Measurements from ENCODE around the gene KMO. TPM values are rescaled to one million over a fixed set of nuclear protein-coding genes. Genes with fewer than 3 reads are reported as not detected.

Gene KMO
- total RNA-seq, 1 donor from 2014 or later: 0.82 TPM

- FAIRE-seq (no peak), DNase-seq (ENCODE audit: low spot score in 2 of 2) (no peak)
Measured at GRCh38 chr1:241536304-241536703, 4.1 kb downstream of the KMO start.

GRCh38 chr1:241536969-241537368, 4.8 kb downstream of the KMO start:
- DNase-seq (ENCODE audit: low spot score in 2 of 2): no peak
- no peak for FAIRE-seq

GRCh38 chr1:241542199-241542907, 10.2 kb downstream of the KMO start:
- FAIRE-seq (no peak), DNase-seq (ENCODE audit: low spot score in 2 of 2) (no peak)

GRCh38 chr1:241548008-241548407, 15.8 kb downstream of the KMO start:
- no peak for FAIRE-seq
- no peak for DNase-seq (ENCODE audit: low spot score in 2 of 2)

- FAIRE-seq: no peak
- no peak for DNase-seq (ENCODE audit: low spot score in 2 of 2)
Measured at GRCh38 chr1:241550318-241550717, 18.1 kb downstream of the KMO start.

- FAIRE-seq (no peak), DNase-seq (ENCODE audit: low spot score in 2 of 2) (no peak)
Measured at GRCh38 chr1:241551759-241552638, 19.8 kb downstream of the KMO start.

GRCh38 chr1:241553886-241554592, 21.9 kb downstream of the KMO start:
- FAIRE-seq (no peak), DNase-seq (ENCODE audit: low spot score in 2 of 2) (no peak)

- DNase-seq (ENCODE audit: low spot score in 2 of 2): no peak
- FAIRE-seq: no peak
Measured at GRCh38 chr1:241555526-241555925, 23.3 kb downstream of the KMO start.

- FAIRE-seq (no peak), DNase-seq (ENCODE audit: low spot score in 2 of 2) (no peak)
Measured at GRCh38 chr1:241557031-241557430, 24.9 kb downstream of the KMO start.

- DNase-seq (ENCODE audit: low spot score in 2 of 2) (no peak), FAIRE-seq (no peak)
Measured at GRCh38 chr1:241557551-241558193, 25.5 kb downstream of the KMO start.

GRCh38 chr1:241560146-241560848, 28.1 kb downstream of the KMO start:
- FAIRE-seq (no peak), DNase-seq (ENCODE audit: low spot score in 2 of 2) (no peak)

- FAIRE-seq (no peak), DNase-seq (ENCODE audit: low spot score in 2 of 2) (no peak)
Measured at GRCh38 chr1:241560849-241561187, 28.6 kb downstream of the KMO start.

GRCh38 chr1:241569848-241570247, 37.7 kb downstream of the KMO start:
- DNase-seq (ENCODE audit: low spot score in 2 of 2) (no peak), FAIRE-seq (no peak)

GRCh38 chr1:241574154-241574553, 42.0 kb downstream of the KMO start:
- no peak for FAIRE-seq
- DNase-seq (ENCODE audit: low spot score in 2 of 2): no peak

- DNase-seq (ENCODE audit: low spot score in 2 of 2) (no peak), FAIRE-seq (no peak)
Measured at GRCh38 chr1:241579434-241579833, 47.3 kb downstream of the KMO start.

GRCh38 chr1:241582921-241583321, 50.7 kb downstream of the KMO start:
- FAIRE-seq (no peak), DNase-seq (ENCODE audit: low spot score in 2 of 2) (no peak)

GRCh38 chr1:241586905-241587512, 54.8 kb downstream of the KMO start:
- FAIRE-seq: no peak
- DNase-seq (ENCODE audit: low spot score in 2 of 2): no peak

- no peak for DNase-seq (ENCODE audit: low spot score in 2 of 2)
- no peak for FAIRE-seq
Measured at GRCh38 chr1:241589521-241589920, 57.3 kb downstream of the KMO start.

GRCh38 chr1:241590719-241591118, 58.5 kb downstream of the KMO start:
- FAIRE-seq (no peak), DNase-seq (ENCODE audit: low spot score in 2 of 2) (no peak)

GRCh38 chr1:241591317-241591716, 59.1 kb downstream of the KMO start:
- no peak for FAIRE-seq
- no peak for DNase-seq (ENCODE audit: low spot score in 2 of 2)
